GM21367 (cell line): ENCODE results near the gene KNOP1.
"Not testable (repeated sequence)": the region's sequence is repeated elsewhere in the genome, so short reads cannot be mapped to it uniquely, and the experiment has no call there.

Experiments
- ATAC-seq: cut with Tn5 transposase; IDR thresholded peaks from one replicate; pipeline ENCODE4 v1.9.1; 2021; ENCODE audit not compliant: unreplicated experiment

Gene KNOP1

GRCh38 chr16:19687279-19687678 lies 30.7 kb downstream of the KNOP1 start:
- ATAC-seq: no peak

GRCh38 chr16:19685176-19685575 lies 32.9 kb downstream of the KNOP1 start:
- no peak for ATAC-seq

GRCh38 chr16:19683453-19684236 lies 34.4 kb downstream of the KNOP1 start:
- no peak for ATAC-seq

DNA sequence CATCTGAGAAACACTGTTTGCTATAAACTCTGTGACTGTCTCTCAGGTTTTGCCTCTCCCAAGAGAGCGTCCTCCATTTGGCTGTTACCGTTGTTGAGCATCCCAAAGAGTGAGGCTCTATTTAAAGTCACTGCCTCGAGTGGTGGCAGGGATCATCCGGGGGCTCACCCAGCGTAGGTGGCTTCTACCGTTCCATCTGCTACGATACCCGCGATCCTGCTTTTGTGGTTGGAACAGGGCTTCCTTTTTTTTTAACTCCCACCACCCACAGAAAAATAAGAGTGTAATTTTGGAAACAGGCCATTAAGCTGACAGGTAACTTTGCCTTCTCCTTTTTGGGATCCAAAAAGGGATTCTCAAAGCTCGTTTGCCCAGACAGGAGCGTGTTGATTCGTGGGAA lies 36.4 kb downstream of the KNOP1 start:
- ATAC-seq: no peak

DNA sequence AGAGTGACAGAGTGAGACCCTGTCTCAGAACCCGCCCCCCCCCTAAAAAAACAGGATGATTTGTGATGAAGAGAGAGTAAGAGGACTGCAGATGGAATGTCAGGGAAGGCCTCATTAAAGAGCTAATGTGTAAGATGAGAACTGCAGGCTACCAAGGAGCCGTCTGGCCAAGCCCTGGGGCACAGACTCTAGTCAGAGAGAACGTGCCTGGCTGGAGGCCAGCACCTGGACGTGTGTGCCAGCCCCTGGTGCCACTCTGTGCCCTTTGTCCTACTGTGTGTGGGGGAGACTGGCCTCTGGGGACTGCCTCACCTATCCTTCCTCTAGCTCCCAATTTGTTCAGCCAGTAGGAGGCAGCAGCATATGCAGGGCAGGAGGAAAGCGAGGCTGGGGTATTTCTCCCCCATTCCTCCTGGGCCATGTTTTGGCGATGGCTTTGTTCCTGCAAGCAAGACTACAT lies 37.1 kb downstream of the KNOP1 start:
- no peak for ATAC-seq

- ATAC-seq: not testable (repeated sequence)
These were observed 38.7 kb downstream of the KNOP1 start for GRCh38 chr16:19679281-19679680.

- no peak for ATAC-seq
These were observed 39.2 kb downstream of the KNOP1 start for GRCh38 chr16:19678804-19679203.

DNA sequence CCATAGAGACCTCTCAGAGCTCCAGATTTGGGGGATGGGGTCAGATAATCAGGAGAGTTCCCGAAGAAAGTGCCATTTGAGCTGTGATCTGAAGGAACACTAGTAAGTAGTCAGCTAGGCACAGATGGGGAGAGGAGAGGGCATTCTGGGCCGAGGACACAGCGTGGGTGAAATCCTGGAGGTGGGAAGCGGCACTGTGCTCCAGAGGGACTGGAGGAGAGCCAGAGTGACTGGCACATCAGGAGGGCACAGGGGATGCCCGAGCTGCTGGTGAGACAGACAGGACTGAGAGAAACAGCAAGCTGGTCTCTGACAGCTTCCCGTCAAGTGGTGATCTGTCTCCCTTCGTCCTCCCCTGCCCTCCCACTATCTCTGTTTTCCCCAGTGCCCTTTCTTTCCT lies 40.6 kb downstream of the KNOP1 start:
- no peak for ATAC-seq

GRCh38 chr16:19674485-19674884 lies 43.5 kb downstream of the KNOP1 start:
- no peak for ATAC-seq

- no peak for ATAC-seq
These were observed 45.6 kb downstream of the KNOP1 start for GRCh38 chr16:19672378-19672777.

DNA sequence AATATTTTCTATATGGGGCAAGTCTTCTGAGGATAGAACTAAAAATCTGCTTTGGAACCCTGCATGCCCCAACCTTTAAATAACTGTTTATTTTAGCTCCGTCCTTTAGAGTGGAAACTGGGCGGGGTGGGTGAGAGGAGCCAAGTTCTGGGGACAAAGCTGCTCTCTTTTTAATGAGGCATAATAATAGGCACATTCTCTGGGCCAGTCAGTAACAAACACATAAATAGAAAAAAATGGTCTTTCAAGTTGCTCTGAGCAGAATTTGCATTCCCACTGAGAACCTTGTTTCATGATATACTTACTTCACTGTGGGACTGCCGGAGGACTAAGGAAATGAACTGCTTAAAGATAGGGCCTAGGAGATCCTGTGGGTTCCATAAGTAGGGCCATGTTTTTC lies 51.5 kb downstream of the KNOP1 start:
- no peak for ATAC-seq

GRCh38 chr16:19665313-19665712 lies 52.7 kb downstream of the KNOP1 start:
- not testable (repeated sequence) for ATAC-seq

DNA sequence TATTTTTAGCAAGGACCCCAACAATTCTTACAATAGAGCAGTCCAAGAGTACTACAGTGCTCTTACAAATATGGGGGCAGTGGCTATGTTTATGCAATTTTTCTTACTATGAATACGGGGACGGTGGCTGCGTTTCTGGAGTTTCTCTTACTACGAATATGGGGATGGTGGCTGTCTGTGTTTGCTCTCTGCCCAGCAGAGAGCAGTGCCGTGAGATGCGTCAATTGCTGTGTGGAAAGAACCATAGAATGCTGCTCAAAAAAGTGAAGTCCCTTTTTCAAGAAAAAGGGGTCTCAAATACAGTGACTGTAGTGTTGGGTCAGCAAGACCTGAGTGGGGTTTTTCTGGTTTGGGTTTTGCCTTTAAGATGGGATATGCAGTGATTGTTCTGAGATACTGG lies 53.9 kb downstream of the KNOP1 start:
- no peak for ATAC-seq

DNA sequence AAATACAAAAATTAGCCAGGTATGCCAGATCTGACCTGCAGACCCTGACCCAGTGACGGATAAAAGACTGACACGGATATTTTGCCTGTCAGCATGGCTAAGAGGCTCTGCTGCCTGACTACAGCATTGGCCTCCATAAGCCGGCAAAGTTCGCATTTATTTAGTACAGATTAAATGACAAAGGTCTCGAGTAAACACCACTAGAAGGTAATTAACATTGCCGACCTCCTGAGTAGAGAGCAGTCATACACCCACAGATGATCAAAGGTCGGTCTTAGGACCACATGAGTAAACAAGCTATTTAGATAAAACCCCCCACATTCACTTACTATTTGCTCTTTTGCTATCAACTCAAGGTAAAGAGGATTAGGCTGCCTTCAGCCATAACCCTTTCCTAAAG lies 55.7 kb downstream of the KNOP1 start:
- no peak for ATAC-seq

GRCh38 chr16:19660432-19660831 lies 57.6 kb downstream of the KNOP1 start:
- ATAC-seq: no peak

- ATAC-seq: no peak
These were observed 58.5 kb downstream of the KNOP1 start for GRCh38 chr16:19659554-19659953.

DNA sequence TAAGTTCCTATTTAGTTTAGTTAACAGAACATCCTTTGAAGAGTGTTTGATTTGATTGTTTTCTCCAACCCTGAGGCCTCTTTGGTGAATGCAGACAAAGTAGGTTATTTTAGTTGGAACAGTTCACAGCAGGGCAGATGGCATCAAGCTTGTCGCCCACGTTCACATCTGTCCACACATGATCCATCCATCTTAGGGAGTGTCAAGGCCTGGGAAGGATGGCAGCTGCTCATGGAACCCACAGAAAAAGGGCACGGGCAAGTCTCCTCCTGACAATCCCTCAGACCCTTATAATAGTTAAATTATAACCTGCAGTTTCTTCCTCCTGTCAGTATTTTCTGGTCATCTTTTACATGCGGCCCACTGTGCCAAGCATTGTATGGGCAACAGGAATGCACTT lies 60.2 kb downstream of the KNOP1 start:
- ATAC-seq: no peak

DNA sequence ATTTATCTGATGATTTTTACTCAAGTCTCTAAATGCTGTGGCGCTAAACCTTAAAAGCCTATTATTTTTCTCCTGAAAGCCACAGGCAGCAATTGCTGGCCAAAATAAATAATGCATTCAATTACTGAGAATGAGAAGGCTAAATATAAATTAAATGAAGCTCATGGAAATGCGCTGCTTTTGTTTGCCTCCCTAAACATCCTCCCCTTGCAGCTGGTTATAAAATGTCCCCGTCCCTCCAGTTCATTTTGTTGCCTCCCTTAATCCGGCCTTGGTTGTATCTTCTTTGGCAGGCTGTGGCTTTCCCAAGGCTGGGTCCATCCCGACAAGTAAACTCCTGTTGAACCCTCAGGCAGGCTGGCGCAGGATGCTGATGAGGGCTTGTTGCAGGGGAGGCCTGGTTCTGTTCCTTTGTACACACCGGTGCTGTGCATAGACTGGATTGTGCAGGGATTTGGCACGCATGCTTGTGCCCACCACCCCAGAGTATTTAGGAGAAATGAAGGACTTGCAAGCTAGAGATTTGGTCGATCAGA lies 62.7 kb downstream of the KNOP1 start:
- no peak for ATAC-seq

- ATAC-seq: no peak
These were observed 63.9 kb downstream of the KNOP1 start for GRCh38 chr16:19654147-19654546.
